Effector memory CD8-positive, alpha-beta T cell (primary cell): ENCODE measurements around the gene OSTN.

Experiments
- ATAC-seq: fragments of 150-1000 bp; cut with Tn5 transposase; replicated peaks from 2 replicates; pipeline ENCODE4 v1.10.0; 2021; ENCODE audit warnings: mild to moderate bottlenecking, moderate library complexity
- DNase-seq, 3 experiments: peaks; one replicate each; pipeline ENCODE4 v3.0.0; 2021
- H3K27ac Mint-ChIP-seq, 2 donors: one replicate each; pipeline ENCODE4 v1.8.0; 2022; ENCODE audit warnings: mild to moderate bottlenecking in 2 of 2, mixed read lengths in 2 of 2, moderate library complexity in 2 of 2
- H3K27me3 Mint-ChIP-seq, 2 donors: one replicate each; pipeline ENCODE4 v1.8.0; 2022; ENCODE audit warnings: mixed read lengths in 2 of 2
- H3K36me3 Mint-ChIP-seq: one replicate; pipeline ENCODE4 v1.8.0; 2022; ENCODE audit warnings: mild to moderate bottlenecking, moderate library complexity, mixed read lengths; ENCODE audit not compliant: insufficient read depth
- H3K4me1 Mint-ChIP-seq, 2 donors: one replicate each; pipeline ENCODE4 v1.8.0; 2022; ENCODE audit warnings: low read depth in 2 of 2, mixed read lengths in 2 of 2
- H3K4me3 Mint-ChIP-seq, 2 donors: one replicate each; pipeline ENCODE4 v1.8.0; 2022; ENCODE audit warnings: mild to moderate bottlenecking in 2 of 2, mixed read lengths in 2 of 2, moderate library complexity in 2 of 2
- H3K9me3 Mint-ChIP-seq, 2 donors: one replicate each; pipeline ENCODE4 v1.8.0; 2022; ENCODE audit warnings: mixed read lengths in 2 of 2

OSTN gene

GRCh38 chr3:191290311-191291025 lies 91.4 kb downstream of the OSTN start:
- no peak for DNase-seq
- Mint-ChIP-seq H3K27me3 (no peaks in the 10 kb centered on the region), H3K9me3 (peaks cover 0 to 2% of the 10 kb centered on the region in 2 donors), H3K4me3 (peak overlapping the region; percentile 13 to 36), H3K36me3 (no peaks in the 10 kb centered on the region), H3K27ac (no peak overlapping the region), H3K4me1 (no peaks in the 10 kb centered on the region)
- ATAC-seq = peak; percentile 66

GRCh38 chr3:191292243-191293015 lies 93.4 kb downstream of the OSTN start:
- no peak overlapping the region for H3K4me3 Mint-ChIP-seq
- no peak overlapping the region for H3K27ac Mint-ChIP-seq
- no peak for DNase-seq
- H3K36me3 Mint-ChIP-seq = no peaks in the 10 kb centered on the region
- no peak for ATAC-seq
- no peaks in the 10 kb centered on the region for H3K4me1 Mint-ChIP-seq
- H3K27me3 Mint-ChIP-seq = no peaks in the 10 kb centered on the region
- peaks cover 0 to 2% of the 10 kb centered on the region in 2 donors for H3K9me3 Mint-ChIP-seq

DNA sequence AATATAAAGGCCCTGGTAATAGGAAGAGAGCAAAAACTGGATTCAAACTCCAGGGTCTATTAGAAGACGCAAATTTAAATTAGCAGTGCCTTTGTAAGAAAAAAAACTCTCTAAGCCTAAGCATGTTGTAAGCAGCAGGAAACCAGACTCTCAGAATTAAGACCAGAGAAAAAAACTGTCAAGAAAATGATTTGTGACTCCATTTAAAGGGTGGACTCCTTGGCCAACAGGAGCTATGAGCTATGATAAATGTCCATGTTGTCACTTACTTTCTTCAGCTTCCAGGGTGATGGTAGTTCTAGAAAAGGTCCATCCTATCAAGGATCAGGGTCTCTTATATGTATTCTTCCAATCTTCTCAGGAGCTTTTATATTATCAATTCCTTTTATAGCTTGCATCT lies 95.2 kb downstream of the OSTN start:
- DNase-seq (no peak), ATAC-seq (no peak)
- H3K4me3 Mint-ChIP-seq = no peak overlapping the region
- no peaks in the 10 kb centered on the region for H3K36me3 Mint-ChIP-seq
- H3K27me3 Mint-ChIP-seq = no peaks in the 10 kb centered on the region
- peaks cover 0 to 2% of the 10 kb centered on the region in 2 donors for H3K9me3 Mint-ChIP-seq
- H3K4me1 Mint-ChIP-seq = no peaks in the 10 kb centered on the region
- no peak overlapping the region for H3K27ac Mint-ChIP-seq

- H3K27me3 Mint-ChIP-seq = no peaks in the 10 kb centered on the region
- H3K4me1 Mint-ChIP-seq = no peaks in the 10 kb centered on the region
- H3K27ac Mint-ChIP-seq = no peak overlapping the region
- no peaks in the 10 kb centered on the region for H3K36me3 Mint-ChIP-seq
- DNase-seq (no peak), ATAC-seq (no peak)
- H3K9me3 Mint-ChIP-seq = no peaks in the 10 kb centered on the region
- no peak overlapping the region for H3K4me3 Mint-ChIP-seq
Measured at GRCh38 chr3:191296041-191296541, 97.0 kb downstream of the OSTN start.

- ATAC-seq (no peak), DNase-seq (no peak)
- no peaks in the 10 kb centered on the region for H3K4me1 Mint-ChIP-seq
- H3K9me3 Mint-ChIP-seq = peaks cover 0 to 4% of the 10 kb centered on the region in 2 donors
- H3K36me3 Mint-ChIP-seq = no peaks in the 10 kb centered on the region
- no peak overlapping the region for H3K4me3 Mint-ChIP-seq
- no peaks in the 10 kb centered on the region for H3K27me3 Mint-ChIP-seq
- no peak overlapping the region for H3K27ac Mint-ChIP-seq
Measured at GRCh38 chr3:191298846-191299245, 99.8 kb downstream of the OSTN start.

DNA sequence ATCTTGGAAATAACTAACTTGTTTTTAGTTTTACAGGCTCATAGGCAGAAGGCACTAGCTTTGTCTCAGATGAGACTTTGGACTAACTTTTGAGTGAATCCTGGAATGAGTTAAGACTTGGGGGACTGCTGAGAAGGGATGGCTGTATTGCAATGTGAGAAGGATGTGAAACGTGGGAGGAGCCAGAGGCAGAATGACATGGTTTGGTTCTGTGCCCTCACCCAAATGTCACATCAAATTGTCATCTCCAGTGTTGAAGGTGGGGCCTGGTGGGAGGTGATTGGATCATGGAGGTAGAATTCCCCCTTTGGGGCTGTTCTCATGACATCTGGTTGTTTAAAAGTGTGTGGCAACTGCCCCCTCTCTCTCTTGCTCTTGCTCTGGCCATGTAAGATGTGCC lies 101.4 kb downstream of the OSTN start:
- Mint-ChIP-seq H3K9me3 (peaks cover 0 to 4% of the 10 kb centered on the region in 2 donors), H3K4me1 (no peaks in the 10 kb centered on the region), H3K27me3 (no peaks in the 10 kb centered on the region), H3K36me3 (no peaks in the 10 kb centered on the region), H3K27ac (no peak overlapping the region), H3K4me3 (no peak overlapping the region)
- no peak for ATAC-seq
- no peak for DNase-seq

DNA sequence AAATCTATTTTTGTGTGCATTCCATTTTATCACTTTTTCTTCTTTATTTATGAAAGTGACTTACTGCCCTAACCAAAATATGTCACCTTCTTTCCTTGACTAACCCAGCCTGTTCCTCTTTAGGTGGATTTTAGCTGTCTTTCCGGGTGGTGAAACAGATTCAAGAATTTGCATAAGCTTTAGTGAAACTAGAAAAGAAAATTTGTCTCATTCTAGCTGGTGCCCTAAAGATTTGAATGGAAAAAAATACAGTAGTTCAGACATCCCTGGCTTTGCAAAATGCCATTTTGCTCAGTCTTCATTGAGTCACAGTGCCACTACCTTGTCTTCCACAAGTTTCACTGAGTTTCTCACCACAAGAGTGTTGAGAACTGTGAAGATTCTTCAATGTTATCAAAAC lies 102.0 kb downstream of the OSTN start:
- H3K4me3 Mint-ChIP-seq = no peak overlapping the region
- no peak overlapping the region for H3K27ac Mint-ChIP-seq
- no peaks in the 10 kb centered on the region for H3K27me3 Mint-ChIP-seq
- no peaks in the 10 kb centered on the region for H3K4me1 Mint-ChIP-seq
- H3K9me3 Mint-ChIP-seq = peaks cover 0 to 4% of the 10 kb centered on the region in 2 donors
- ATAC-seq (no peak), DNase-seq (no peak)
- no peaks in the 10 kb centered on the region for H3K36me3 Mint-ChIP-seq

- Mint-ChIP-seq H3K4me1 (no peaks in the 10 kb centered on the region), H3K9me3 (peaks cover 0 to 4% of the 10 kb centered on the region in 2 donors), H3K27ac (no peak overlapping the region), H3K4me3 (no peak overlapping the region), H3K36me3 (peaks cover 2% of the 10 kb centered on the region), H3K27me3 (no peaks in the 10 kb centered on the region)
- ATAC-seq (no peak), DNase-seq (no peak)
Measured at GRCh38 chr3:191301782-191302411, 102.9 kb downstream of the OSTN start.

- DNase-seq (no peak), ATAC-seq (no peak)
- Mint-ChIP-seq H3K4me1 (no peaks in the 10 kb centered on the region), H3K27me3 (no peaks in the 10 kb centered on the region), H3K4me3 (no peak overlapping the region), H3K9me3 (peaks cover 0 to 4% of the 10 kb centered on the region in 2 donors), H3K27ac (no peak overlapping the region), H3K36me3 (peaks cover 2% of the 10 kb centered on the region)
Measured at GRCh38 chr3:191302451-191302850, 103.4 kb downstream of the OSTN start.

- Mint-ChIP-seq H3K36me3 (peaks cover 2% of the 10 kb centered on the region), H3K27me3 (no peaks in the 10 kb centered on the region), H3K27ac (no peak overlapping the region), H3K4me3 (no peak overlapping the region), H3K4me1 (no peaks in the 10 kb centered on the region), H3K9me3 (peaks cover 0 to 4% of the 10 kb centered on the region in 2 donors)
- ATAC-seq (no peak), DNase-seq (no peak)
Measured at GRCh38 chr3:191303596-191303995, 104.6 kb downstream of the OSTN start.

DNA sequence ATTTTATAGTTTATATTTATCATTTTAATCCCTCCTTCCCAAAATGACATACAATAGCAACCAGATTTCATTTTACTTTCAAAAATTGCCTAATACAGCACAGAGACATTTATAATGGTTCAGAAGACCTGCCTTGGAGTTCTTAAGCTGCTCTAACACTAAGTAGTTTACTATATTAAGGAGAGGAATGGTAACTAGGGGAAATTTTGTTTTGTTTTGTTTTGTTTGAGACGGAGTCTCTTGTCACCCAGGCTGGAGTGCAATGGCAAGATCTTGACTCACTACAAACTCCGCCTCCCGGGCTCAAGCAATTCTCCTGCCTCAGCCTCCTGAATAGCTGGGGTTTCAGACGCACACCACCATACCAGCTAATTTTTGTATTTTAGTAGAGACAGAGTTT lies 107.4 kb downstream of the OSTN start:
- DNase-seq (no peak), ATAC-seq (no peak)
- Mint-ChIP-seq H3K27me3 (no peaks in the 10 kb centered on the region), H3K4me1 (no peaks in the 10 kb centered on the region), H3K36me3 (peaks cover 2% of the 10 kb centered on the region), H3K27ac (no peak overlapping the region), H3K4me3 (no peak overlapping the region), H3K9me3 (peaks cover 0 to 4% of the 10 kb centered on the region in 2 donors)

DNA sequence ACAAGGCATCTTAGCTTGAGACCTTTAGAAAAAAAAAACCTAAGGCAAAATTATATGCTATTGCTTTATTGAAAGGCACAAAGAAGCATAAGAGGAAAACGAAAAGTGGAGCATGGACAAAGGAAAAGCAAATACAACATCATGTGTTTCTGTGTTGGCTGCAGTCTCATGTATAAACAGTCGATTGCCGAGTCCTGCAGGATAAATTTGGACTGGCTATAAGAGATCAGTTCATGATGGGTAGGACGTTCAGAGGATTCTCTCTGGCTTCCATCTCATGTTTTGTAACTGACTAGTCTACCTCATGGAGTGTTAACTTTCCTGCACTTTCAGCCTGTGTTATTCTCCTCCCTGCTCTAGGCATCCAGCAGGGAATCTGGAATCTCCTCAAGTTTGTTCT lies 108.3 kb downstream of the OSTN start:
- no peak overlapping the region for H3K27ac Mint-ChIP-seq
- H3K9me3 Mint-ChIP-seq = peaks cover 0 to 2% of the 10 kb centered on the region in 2 donors
- no peaks in the 10 kb centered on the region for H3K4me1 Mint-ChIP-seq
- H3K4me3 Mint-ChIP-seq = no peak overlapping the region
- ATAC-seq (no peak), DNase-seq (no peak)
- H3K27me3 Mint-ChIP-seq = no peaks in the 10 kb centered on the region
- peaks cover 2% of the 10 kb centered on the region for H3K36me3 Mint-ChIP-seq

GRCh38 chr3:191313296-191313695 lies 114.3 kb downstream of the OSTN start:
- no peak for DNase-seq
- H3K4me3 Mint-ChIP-seq = no peak overlapping the region
- ATAC-seq = no peak
- no peak overlapping the region for H3K27ac Mint-ChIP-seq
- H3K27me3 Mint-ChIP-seq = no peaks in the 10 kb centered on the region
- H3K4me1 Mint-ChIP-seq = no peaks in the 10 kb centered on the region
- H3K9me3 Mint-ChIP-seq = no peaks in the 10 kb centered on the region
- no peaks in the 10 kb centered on the region for H3K36me3 Mint-ChIP-seq
